GM18861 (cell line): ENCODE measurements around the gene SMURF1.

Source experiments
- ATAC-seq: cut with Tn5 transposase; IDR thresholded peaks from one replicate; pipeline ENCODE4 v1.9.1; 2021; ENCODE audit not compliant: unreplicated experiment

SMURF1 gene

GRCh38 chr7:99141841-99142726 lies 1.8 kb downstream of the SMURF1 start:
- ATAC-seq, result no peak

- no peak for ATAC-seq
These were observed 2.6 kb downstream of the SMURF1 start for GRCh38 chr7:99141334-99141733.

GRCh38 chr7:99140813-99141212 lies 3.1 kb downstream of the SMURF1 start:
- no peak for ATAC-seq

- ATAC-seq, result no peak
These were observed 4.9 kb downstream of the SMURF1 start for GRCh38 chr7:99139036-99139435.

- no peak for ATAC-seq
These were observed 6.3 kb downstream of the SMURF1 start for GRCh38 chr7:99137411-99138180.

- ATAC-seq, result no peak
These were observed 8.0 kb downstream of the SMURF1 start for GRCh38 chr7:99135938-99136337.

- ATAC-seq, result no peak
These were observed 9.9 kb downstream of the SMURF1 start for GRCh38 chr7:99133766-99134564.

GRCh38 chr7:99132595-99133321 lies 11.2 kb downstream of the SMURF1 start:
- ATAC-seq, result no peak

GRCh38 chr7:99131290-99131689 lies 12.6 kb downstream of the SMURF1 start:
- no peak for ATAC-seq

- ATAC-seq, result no peak
These were observed 14.4 kb downstream of the SMURF1 start for GRCh38 chr7:99129536-99129935.

GRCh38 chr7:99129001-99129400 lies 14.9 kb downstream of the SMURF1 start:
- ATAC-seq, result no peak

- no peak for ATAC-seq
These were observed 15.6 kb downstream of the SMURF1 start for GRCh38 chr7:99128076-99128950.

GRCh38 chr7:99127636-99128035 lies 16.3 kb downstream of the SMURF1 start:
- no peak for ATAC-seq

- ATAC-seq, result no peak
These were observed 16.9 kb downstream of the SMURF1 start for GRCh38 chr7:99126921-99127553.

GRCh38 chr7:99125505-99125865 lies 18.4 kb downstream of the SMURF1 start:
- no peak for ATAC-seq

GRCh38 chr7:99124751-99125504 lies 19.0 kb downstream of the SMURF1 start:
- ATAC-seq, result no peak

- no peak for ATAC-seq
These were observed 19.7 kb downstream of the SMURF1 start for GRCh38 chr7:99124236-99124635.

- ATAC-seq, result no peak
These were observed 20.3 kb downstream of the SMURF1 start for GRCh38 chr7:99123571-99124033.
